ENCODE data around the gene NDUFAF8.

GRCh38 chr17:81210868-81211267, 28.2 kb upstream of the NDUFAF8 start:
- TF ChIP-seq CTCF (IDR thresholded peaks at IDR 0.05) (no peak), POLR2A (IDR thresholded peaks at IDR 0.05) (no peak)

All from uterus (tissue), 2 donors.